ENCODE data around the gene ZNF560.
"Not testable (repeated sequence)": the region's sequence is repeated elsewhere in the genome, so short reads cannot be mapped to it uniquely, and the experiment has no call there.

The ZNF560 gene

GRCh38 chr19:9498183-9498902 is at the start of gene ZNF560:
Gene ZNF560, minus strand, starts transcription at chr19:9498616. Its CDS starts 23,303 bp downstream, at chr19:9475313.
- Histone ChIP-seq H3K4me1 (no peaks in the 10 kb centered on the region), H3K9ac (no peak within 1 kb of the TSS), H4K20me1 (no peaks in the 10 kb centered on the region), H3K4me3 (no peak within 1 kb of the TSS), H3K4me2 (no peak within 1 kb of the TSS), H3K27ac (no peak within 1 kb of the TSS), H3K9me3 (replicated peaks in 1 of 11) (peaks cover 59 to 97% (median 78%) of the 10 kb centered on the region in 11 experiments), H3K27me3 (no peaks in the 10 kb centered on the region), H3K36me3 (no peaks in the 10 kb centered on the region; a peak in 1 of 22 replicates)
- TF ChIP-seq Cebpa-rat (IDR thresholded peaks at IDR 0.05), result no peak

- H3K9me3 ChIP-seq (replicated peaks in 1 of 11), result peaks cover 64 to 98% (median 83%) of the 10 kb centered on the region in 11 experiments
- no peaks in the 10 kb centered on the region for H3K27me3 ChIP-seq
- no peaks in the 10 kb centered on the region for H4K20me1 ChIP-seq
- H3K9ac ChIP-seq, result no peak overlapping the region
- H3K4me3 ChIP-seq, result no peak overlapping the region
- no peak for TF ChIP-seq Cebpa-rat (IDR thresholded peaks at IDR 0.05)
- no peak overlapping the region for H3K4me2 ChIP-seq
- H3K4me1 ChIP-seq, result peaks cover 0 to 15% (median 10%) of the 10 kb centered on the region in 10 experiments; a peak in 14 of 20 replicates
- H3K36me3 ChIP-seq, result peaks cover 7 to 50% (median 17%) of the 10 kb centered on the region in 11 experiments; a peak in 19 of 22 replicates
- no peak overlapping the region for H3K27ac ChIP-seq
Observed at GRCh38 chr19:9547870-9548269, 49.5 kb upstream of the ZNF560 start.

- H3K9me3 ChIP-seq (replicated peaks in 1 of 11), result peaks cover 19 to 82% (median 48%) of the 10 kb centered on the region in 11 experiments; a peak in 21 of 22 replicates
Observed at GRCh38 chr19:9541281-9541680, 42.9 kb upstream of the ZNF560 start.

GRCh38 chr19:9539921-9540320 is 41.5 kb upstream of the ZNF560 start:
- H3K4me2 ChIP-seq, H3K9ac ChIP-seq, H3K27me3 ChIP-seq, H4K20me1 ChIP-seq, H3K27ac ChIP-seq, H3K4me3 ChIP-seq: not testable (repeated sequence)
- Histone ChIP-seq H3K36me3 (peaks cover 20 to 23% (median 21%) of the 10 kb centered on the region in 11 experiments), H3K4me1 (peaks cover 20 to 37% (median 30%) of the 10 kb centered on the region in 10 experiments), H3K9me3 (replicated peaks in 1 of 11) (peaks cover 30 to 82% (median 48%) of the 10 kb centered on the region in 11 experiments)

More at GRCh38 chr19:9541281-9541680, 42.9 kb upstream of the ZNF560 start:
- not testable (repeated sequence) for H3K4me3 ChIP-seq, H3K9ac ChIP-seq, H3K27me3 ChIP-seq, H3K4me2 ChIP-seq, H3K27ac ChIP-seq, H3K36me3 ChIP-seq, H4K20me1 ChIP-seq
- H3K4me1 ChIP-seq, result peaks cover 18 to 35% (median 29%) of the 10 kb centered on the region in 10 experiments

- H3K36me3 ChIP-seq, result peaks cover 27 to 30% (median 28%) of the 10 kb centered on the region in 11 experiments
- H3K4me2 ChIP-seq, result peak overlapping the region; percentile 82 to 94 (median 92)
- H3K9me3 ChIP-seq (replicated peaks in 1 of 11), result peaks cover 37 to 82% (median 51%) of the 10 kb centered on the region in 11 experiments
- H3K27me3 ChIP-seq, H4K20me1 ChIP-seq: not testable (repeated sequence)
- peak overlapping the region; percentile 74 to 93 (median 86); a peak in 19 of 20 replicates for H3K4me3 ChIP-seq
- peak overlapping the region; percentile 87 to 99 (median 95); a peak in 21 of 22 replicates for H3K9ac ChIP-seq
- H3K27ac ChIP-seq, result peak overlapping the region; percentile 87 to 97 (median 94)
- H3K4me1 ChIP-seq, result peaks cover 20 to 30% (median 23%) of the 10 kb centered on the region in 10 experiments
Observed at GRCh38 chr19:9539201-9539600, 40.8 kb upstream of the ZNF560 start.

- TF ChIP-seq Cebpa-rat (IDR thresholded peaks at IDR 0.05), result no peak
- peak within 1 kb of the TSS; percentile 87 to 99 (median 95) for H3K9ac ChIP-seq
Observed at GRCh38 chr19:9538183-9539058, 40.0 kb upstream of the ZNF560 start, which contains the start of gene ZNF426. Gene ZNF426, minus strand, starts transcription at chr19:9538645. Its CDS starts 2,413 bp downstream, at chr19:9536232.

GRCh38 chr19:9535934-9536333 is 37.5 kb upstream of the ZNF560 start:
- Histone ChIP-seq H3K27ac (peak overlapping the region in 1 of 11 experiments; percentile 14; a peak in 1 of 22 replicates), H3K27me3 (no peaks in the 10 kb centered on the region), H3K36me3 (peaks cover 60 to 63% (median 61%) of the 10 kb centered on the region in 11 experiments), H3K9ac (no peak overlapping the region), H3K9me3 (replicated peaks in 1 of 11) (peaks cover 70 to 85% (median 75%) of the 10 kb centered on the region in 11 experiments), H3K4me1 (peaks cover 16 to 25% (median 20%) of the 10 kb centered on the region in 10 experiments), H3K4me3 (peak overlapping the region in 3 of 10 experiments; percentile 22 to 91 (median 82); a peak in 4 of 20 replicates), H4K20me1 (no peaks in the 10 kb centered on the region), H3K4me2 (peak overlapping the region in 9 of 11 experiments; percentile 22 to 94 (median 92); a peak in 11 of 22 replicates)
- TF ChIP-seq Cebpa-rat (IDR thresholded peaks at IDR 0.05), result no peak

More at GRCh38 chr19:9538183-9539058, 40.0 kb upstream of the ZNF560 start, which contains the start of gene ZNF426:
- Histone ChIP-seq H3K36me3 (peaks cover 35 to 38% (median 36%) of the 10 kb centered on the region in 11 experiments), H3K4me2 (peak within 1 kb of the TSS; percentile 82 to 94 (median 92)), H3K9me3 (replicated peaks in 1 of 11) (peaks cover 45 to 83% (median 59%) of the 10 kb centered on the region in 11 experiments), H3K27ac (peak within 1 kb of the TSS; percentile 87 to 97 (median 94)), H3K4me3 (peak within 1 kb of the TSS; percentile 74 to 93 (median 86)), H3K27me3 (no peaks in the 10 kb centered on the region), H3K4me1 (peaks cover 16 to 25% (median 20%) of the 10 kb centered on the region in 10 experiments), H4K20me1 (no peaks in the 10 kb centered on the region)

- Histone ChIP-seq H3K9ac (no peak overlapping the region), H3K36me3 (peaks cover 100% of the 10 kb centered on the region in 11 experiments), H4K20me1 (no peaks in the 10 kb centered on the region), H3K4me2 (no peak overlapping the region), H3K4me3 (peak overlapping the region in 9 of 10 experiments; percentile 9 to 58 (median 35); a peak in 11 of 20 replicates), H3K27me3 (peaks cover 0 to 7% (median 0%) of the 10 kb centered on the region in 11 experiments; a peak in 3 of 22 replicates), H3K27ac (no peak overlapping the region), H3K9me3 (replicated peaks in 1 of 11) (peaks cover 99 to 100% (median 100%) of the 10 kb centered on the region in 11 experiments), H3K4me1 (peaks cover under 1 to 12% (median 10%) of the 10 kb centered on the region in 10 experiments; a peak in 18 of 20 replicates)
- no peak for TF ChIP-seq Cebpa-rat (IDR thresholded peaks at IDR 0.05)
Observed at GRCh38 chr19:9531933-9532332, 33.5 kb upstream of the ZNF560 start.
